GM18519 (cell line): ENCODE data around the gene PNISR.

Source experiments
- ATAC-seq: cut with Tn5 transposase; IDR thresholded peaks from one replicate; pipeline ENCODE4 v1.9.1; 2021; ENCODE audit warnings: mild to moderate bottlenecking, moderate library complexity; ENCODE audit not compliant: unreplicated experiment, low FRiP score

Gene PNISR

DNA sequence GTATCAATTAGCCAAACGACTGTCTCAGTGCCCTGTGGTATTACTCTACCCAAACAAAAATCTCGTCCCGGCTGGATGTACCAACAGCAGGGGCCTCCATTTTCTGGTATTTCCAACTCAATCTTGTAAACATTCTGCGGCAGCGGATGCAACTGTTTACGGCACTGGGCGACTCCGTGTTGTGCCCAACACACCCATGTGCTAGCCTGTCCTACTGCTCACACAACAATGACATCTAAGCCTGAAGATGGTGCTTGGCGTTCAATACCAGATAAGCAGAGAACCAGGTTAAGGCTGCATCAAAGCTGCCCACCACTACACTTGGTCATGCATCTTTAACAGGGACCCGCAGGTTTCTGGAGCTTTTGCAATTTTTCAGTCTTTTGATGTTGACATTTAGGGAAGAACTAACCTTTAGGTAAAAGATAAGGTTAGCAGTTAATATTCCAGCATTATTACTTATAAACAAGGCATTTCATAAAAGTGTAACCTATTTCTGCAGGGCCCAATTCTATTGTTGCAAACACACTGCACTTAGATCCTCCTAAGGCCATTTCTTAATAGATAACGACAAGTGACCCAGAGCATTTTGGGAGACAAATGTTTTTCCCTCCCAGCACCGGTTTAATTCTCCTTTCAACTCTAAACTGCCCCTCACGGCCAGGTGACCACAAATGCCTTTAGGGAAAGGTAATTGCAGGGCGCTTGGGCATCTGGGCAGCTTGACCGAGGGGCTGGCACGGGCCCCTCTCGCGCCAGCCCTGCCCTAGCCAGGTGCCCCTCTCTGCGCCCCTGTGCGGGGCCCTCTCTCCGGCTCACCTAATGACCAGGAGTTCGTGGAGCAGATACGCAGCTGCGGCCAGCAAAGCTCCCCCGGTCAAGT is 76.6 kb downstream of the PNISR start:
- ATAC-seq, result no peak
